ENCODE measurements around the gene NUBPL.

NUBPL gene

GRCh38 chr14:31677052-31677451, 115.8 kb downstream of the NUBPL start:
- TF ChIP-seq CTCF (IDR thresholded peaks at IDR 0.05; ENCODE audit: insufficient read depth, low read length, poor library complexity, severe bottlenecking) = no peak
- no peak for DNase-seq (ENCODE audit: extremely low read depth, insufficient read length)

DNA sequence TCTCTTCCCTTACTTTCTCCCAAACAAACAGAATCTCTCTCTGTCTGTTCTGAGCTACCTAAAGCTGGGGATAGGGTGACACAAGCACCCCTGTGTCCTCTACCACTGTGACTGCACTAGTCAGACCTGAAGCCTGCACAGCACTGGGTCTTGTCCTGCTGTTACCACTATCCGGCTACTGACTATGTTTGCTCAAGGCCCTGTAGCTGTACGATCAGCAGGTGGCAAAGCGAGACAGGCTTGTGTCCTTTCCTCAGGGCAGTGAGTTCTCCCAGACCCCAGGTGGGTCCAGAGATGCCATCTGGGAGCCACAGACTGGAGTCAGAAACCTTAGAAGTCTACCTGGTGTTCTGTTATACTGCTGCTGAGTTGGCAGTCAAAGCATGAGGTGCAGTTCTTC, 116.4 kb downstream of the NUBPL start:
- Histone ChIP-seq H3K36me3 (ENCODE audit: control insufficient read depth, insufficient read depth, low read length) (no peaks in the 10 kb centered on the region), H3K27me3 (replicated peaks; ENCODE audit: control insufficient read depth, insufficient read depth, low read length) (no peaks in the 10 kb centered on the region), H3K4me3 (replicated peaks; ENCODE audit: low read depth, low read length) (no peak overlapping the region)
- DNase-seq (ENCODE audit: extremely low read depth, insufficient read length) = no peak
- no peak for TF ChIP-seq CTCF (IDR thresholded peaks at IDR 0.05; ENCODE audit: insufficient read depth, low read length, poor library complexity, severe bottlenecking)

More at GRCh38 chr14:31677052-31677451, 115.8 kb downstream of the NUBPL start:
- H3K27me3 ChIP-seq (replicated peaks; ENCODE audit: control insufficient read depth, insufficient read depth, low read length) = no peaks in the 10 kb centered on the region
- H3K4me3 ChIP-seq (replicated peaks; ENCODE audit: low read depth, low read length) = no peak overlapping the region
- no peaks in the 10 kb centered on the region for H3K36me3 ChIP-seq (ENCODE audit: control insufficient read depth, insufficient read depth, low read length)

- no peak for TF ChIP-seq CTCF (IDR thresholded peaks at IDR 0.05; ENCODE audit: insufficient read depth, low read length, poor library complexity, severe bottlenecking)
- no peaks in the 10 kb centered on the region for H3K36me3 ChIP-seq (ENCODE audit: control insufficient read depth, insufficient read depth, low read length)
- H3K4me3 ChIP-seq (replicated peaks; ENCODE audit: low read depth, low read length) = no peak overlapping the region
- H3K27me3 ChIP-seq (replicated peaks; ENCODE audit: control insufficient read depth, insufficient read depth, low read length) = no peaks in the 10 kb centered on the region
- DNase-seq (ENCODE audit: extremely low read depth, insufficient read length) = no peak
Observed at GRCh38 chr14:31678421-31679249, 117.4 kb downstream of the NUBPL start.

GRCh38 chr14:31682768-31683167, 121.6 kb downstream of the NUBPL start:
- no peaks in the 10 kb centered on the region for H3K36me3 ChIP-seq (ENCODE audit: control insufficient read depth, insufficient read depth, low read length)
- TF ChIP-seq CTCF (IDR thresholded peaks at IDR 0.05; ENCODE audit: insufficient read depth, low read length, poor library complexity, severe bottlenecking) = no peak
- H3K4me3 ChIP-seq (replicated peaks; ENCODE audit: low read depth, low read length) = no peak overlapping the region
- no peaks in the 10 kb centered on the region for H3K27me3 ChIP-seq (replicated peaks; ENCODE audit: control insufficient read depth, insufficient read depth, low read length)
- DNase-seq (ENCODE audit: extremely low read depth, insufficient read length) = no peak

DNA sequence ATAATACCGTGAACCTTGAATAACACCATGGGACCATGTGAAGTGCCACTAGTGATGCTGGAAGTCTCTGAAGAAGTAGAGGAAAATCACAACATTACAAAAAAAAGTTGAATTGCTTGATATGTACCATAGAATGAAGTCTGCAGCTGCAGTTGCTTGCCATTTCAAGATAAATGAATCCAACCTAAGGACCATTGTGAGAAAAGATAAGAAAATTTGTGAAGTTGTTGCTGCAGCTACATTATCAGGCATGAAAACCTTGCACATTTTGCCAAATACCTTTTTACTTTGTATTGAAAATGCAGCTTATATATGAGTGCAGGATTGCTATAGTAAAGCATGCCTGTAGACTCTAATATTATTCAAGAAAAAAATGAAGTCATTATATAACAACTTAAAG, 126.5 kb downstream of the NUBPL start:
- TF ChIP-seq CTCF (IDR thresholded peaks at IDR 0.05; ENCODE audit: insufficient read depth, low read length, poor library complexity, severe bottlenecking) = no peak
- no peak for DNase-seq (ENCODE audit: extremely low read depth, insufficient read length)
- H3K36me3 ChIP-seq (ENCODE audit: control insufficient read depth, insufficient read depth, low read length) = no peaks in the 10 kb centered on the region
- no peak overlapping the region for H3K4me3 ChIP-seq (replicated peaks; ENCODE audit: low read depth, low read length)
- no peaks in the 10 kb centered on the region for H3K27me3 ChIP-seq (replicated peaks; ENCODE audit: control insufficient read depth, insufficient read depth, low read length)
